H9 (cell line): ENCODE measurements around the gene CBLN3. TPM values are rescaled to one million over a fixed set of nuclear protein-coding genes. Genes with fewer than 3 reads are reported as not detected.

ENCODE experiments used
- DNase-seq: peaks from one replicate; pipeline ENCODE4 v3.0.0-alpha.2; 2017
- H2AFZ ChIP-seq: one replicate; pipeline ENCODE4 v1.6.1; 2013; ENCODE audit warnings: mild to moderate bottlenecking, low read length, control low read depth, moderate library complexity
- H2AK5ac ChIP-seq: 2 replicates; pipeline ENCODE4 v1.6.1; 2013; ENCODE audit warnings: low read length, control low read depth, mixed read lengths; ENCODE audit not compliant: insufficient read length
- H2BK120ac ChIP-seq: one replicate; pipeline ENCODE4 v1.6.1; 2013; ENCODE audit warnings: low read depth, mild to moderate bottlenecking, low read length, control low read depth, inconsistent platforms; ENCODE audit not compliant: poor library complexity, severe bottlenecking
- H2BK12ac ChIP-seq: 2 replicates; pipeline ENCODE4 v1.6.1; 2013; ENCODE audit warnings: low read length, control low read depth, mixed read lengths, low read depth; ENCODE audit not compliant: insufficient read length
- H2BK15ac ChIP-seq: 2 replicates; pipeline ENCODE4 v1.6.1; 2013; ENCODE audit warnings: low read depth, low read length, control low read depth
- H2BK20ac ChIP-seq: one replicate; pipeline ENCODE4 v1.6.1; 2013; ENCODE audit warnings: low read depth, mild to moderate bottlenecking, low read length, control low read depth, inconsistent platforms; ENCODE audit not compliant: poor library complexity, severe bottlenecking
- H2BK5ac ChIP-seq: 2 replicates; pipeline ENCODE4 v1.6.1; 2013; ENCODE audit warnings: low read length, control low read depth, mixed read lengths; ENCODE audit not compliant: insufficient read length
- H3K14ac ChIP-seq: 2 replicates; pipeline ENCODE4 v1.6.1; 2013; ENCODE audit warnings: low read length, control low read depth; ENCODE audit not compliant: insufficient read depth
- H3K18ac ChIP-seq: 2 replicates; pipeline ENCODE4 v1.6.1; 2013; ENCODE audit warnings: low read depth, mild to moderate bottlenecking, mixed read lengths, low read length, control low read depth; ENCODE audit not compliant: insufficient read length
- H3K23ac ChIP-seq: 2 replicates; pipeline ENCODE4 v1.6.1; 2013; ENCODE audit warnings: low read length, control low read depth, mixed read lengths, low read depth; ENCODE audit not compliant: insufficient read length
- H3K23me2 ChIP-seq: 2 replicates; pipeline ENCODE4 v1.6.1; 2013; ENCODE audit warnings: low read depth, mild to moderate bottlenecking, mixed read lengths, low read length, control low read depth; ENCODE audit not compliant: insufficient read length, poor library complexity, severe bottlenecking
- H3K27ac ChIP-seq: 2 replicates; pipeline ENCODE4 v1.5.1; 2013; ENCODE audit warnings: low read length, control low read depth, mixed read lengths, low read depth; ENCODE audit not compliant: insufficient read length
- H3K27me3 ChIP-seq: 2 replicates; pipeline ENCODE4 v1.6.1; 2013; ENCODE audit warnings: low read length, control low read depth, inconsistent platforms; ENCODE audit not compliant: insufficient read depth
- H3K4ac ChIP-seq: 2 replicates; pipeline ENCODE4 v1.6.1; 2013; ENCODE audit warnings: low read depth, mild to moderate bottlenecking, control low read depth, inconsistent platforms, low read length, moderate library complexity
- H3K4me1 ChIP-seq: 2 replicates; pipeline ENCODE4 v1.6.1; 2013; ENCODE audit warnings: low read length, control low read depth, inconsistent platforms; ENCODE audit not compliant: insufficient read depth
- H3K4me2 ChIP-seq: 2 replicates; pipeline ENCODE4 v1.6.1; 2013; ENCODE audit warnings: low read length, control low read depth, mixed read lengths; ENCODE audit not compliant: insufficient read length, insufficient read depth
- H3K56ac ChIP-seq: 2 replicates; pipeline ENCODE4 v1.6.1; 2013; ENCODE audit warnings: low read depth, mild to moderate bottlenecking, mixed read lengths, low read length, control low read depth; ENCODE audit not compliant: insufficient read length
- H3K79me1 ChIP-seq: 2 replicates; pipeline ENCODE4 v1.6.1; 2013; ENCODE audit warnings: low read depth, mild to moderate bottlenecking, moderate library complexity, low read length, control low read depth, inconsistent platforms; ENCODE audit not compliant: insufficient read depth, poor library complexity, severe bottlenecking
- H3K79me2 ChIP-seq: 2 replicates; pipeline ENCODE4 v1.6.1; 2013; ENCODE audit warnings: low read length, control low read depth, inconsistent platforms; ENCODE audit not compliant: insufficient read depth
- H3K9ac ChIP-seq: 2 replicates; pipeline ENCODE4 v1.6.1; 2013; ENCODE audit warnings: low read length, control low read depth, mixed read lengths; ENCODE audit not compliant: insufficient read length; ENCODE audit errors: extremely low read depth
- H3K9me3 ChIP-seq: one replicate; pipeline ENCODE4 v1.6.1; 2013; ENCODE audit warnings: low read depth, low read length, inconsistent platforms; ENCODE audit not compliant: control insufficient read depth
- H3T11ph ChIP-seq: one replicate; pipeline ENCODE4 v1.6.1; 2013; ENCODE audit warnings: mild to moderate bottlenecking, low read length, control low read depth, inconsistent platforms
- H4K20me1 ChIP-seq: one replicate; pipeline ENCODE4 v1.6.1; 2013; ENCODE audit not compliant: control insufficient read depth, insufficient read length, insufficient read depth
- H4K5ac ChIP-seq: 2 replicates; pipeline ENCODE4 v1.6.1; 2013; ENCODE audit warnings: low read depth, mild to moderate bottlenecking, mixed read lengths, low read length, control low read depth; ENCODE audit not compliant: insufficient read length
- H4K8ac ChIP-seq: replicated peaks from 2 replicates; pipeline ENCODE4 v1.6.1; 2013; ENCODE audit warnings: low read length, control low read depth, mixed read lengths, low read depth; ENCODE audit not compliant: insufficient read length
- H4K91ac ChIP-seq: 2 replicates; pipeline ENCODE4 v1.6.1; 2013; ENCODE audit warnings: low read depth, mild to moderate bottlenecking, moderate library complexity, mixed read lengths, low read length, control low read depth; ENCODE audit not compliant: insufficient read length
- H3K27ac Mint-ChIP-seq, 3 experiments: 2 replicates in 2 of 3; 3 replicates in 1 of 3; pipeline ENCODE4 v1.8.0; 2020 to 2021; ENCODE audit warnings: mixed read lengths in 3 of 3, mild to moderate bottlenecking in 1 of 3, moderate library complexity in 1 of 3
- H3K27me3 Mint-ChIP-seq: 2 replicates; pipeline ENCODE4 v1.8.0; 2021; ENCODE audit warnings: low read depth, mild to moderate bottlenecking, moderate library complexity, mixed read lengths
- H3K36me3 Mint-ChIP-seq, 3 experiments: 2 replicates in 2 of 3; 3 replicates in 1 of 3; pipeline ENCODE4 v1.8.0; 2020 to 2021; ENCODE audit warnings: low read depth in 3 of 3, mixed read lengths in 3 of 3; ENCODE audit not compliant: insufficient read depth in 1 of 3
- H3K4me1 Mint-ChIP-seq, 2 experiments: 2 replicates each; pipeline ENCODE4 v1.8.0; 2020; ENCODE audit warnings: mixed read lengths in 2 of 2
- H3K4me3 Mint-ChIP-seq, 2 experiments: 2 replicates in 1 of 2; 3 replicates in 1 of 2; pipeline ENCODE4 v1.8.0; 2020 to 2021; ENCODE audit warnings: mild to moderate bottlenecking in 2 of 2, mixed read lengths in 2 of 2, moderate library complexity in 1 of 2
- H3K9me3 Mint-ChIP-seq, 2 experiments: 2 replicates in 1 of 2; 3 replicates in 1 of 2; pipeline ENCODE4 v1.8.0; 2020; ENCODE audit warnings: mild to moderate bottlenecking in 2 of 2, mixed read lengths in 2 of 2, moderate library complexity in 1 of 2
- WGBS: extraction: QIAGEN DNeasy Blood & Tissue Kit; methylation state at CpG from one replicate; pipeline ENCODE4 v1.1.7; 2013; ENCODE audit warnings: missing lambda C conversion rate, low lambda C conversion rate, mixed read lengths; ENCODE audit not compliant: insufficient read length; ENCODE audit errors: extremely low coverage; 5-methylcytosine and 5-hydroxymethylcytosine counted together
- total RNA-seq: library from RNA; stranded (reverse); gene quantifications from 2 replicates; pipeline ENCODE4 v1.2.1, GENCODE V29; 2021
- TF ChIP-seq, protein P1 (sequence below): fragments of 200-600 bp; sonication (generic); conservative IDR thresholded peaks from 3 replicates; pipeline ENCODE4 v1.8.0; 2021; ENCODE audit warnings: antibody characterized with exemption, mild to moderate bottlenecking

The CBLN3 gene
- total RNA-seq, 1 experiment from 2014 or later, result 0.39 TPM

- Histone ChIP-seq H3K9ac (no peak overlapping the region), H3K27me3 (no peaks in the 10 kb centered on the region; the same call in 1 of the 2 replicates), H3K4ac (no peak overlapping the region), H3K23ac (no peak overlapping the region), H2AFZ (no peak overlapping the region), H2BK20ac (no peak overlapping the region), H2BK15ac (no peak overlapping the region), H3K4me1 (no peaks in the 10 kb centered on the region), H2AK5ac (no peak overlapping the region), H2BK120ac (no peak overlapping the region), H3K56ac (no peak overlapping the region), H4K5ac (no peak overlapping the region), H4K91ac (no peak overlapping the region), H3K9me3 (no peaks in the 10 kb centered on the region), H3K27ac (no peak overlapping the region), H3K18ac (no peak overlapping the region), H3K79me1 (no peaks in the 10 kb centered on the region), H2BK12ac (no peak overlapping the region), H3K79me2 (no peaks in the 10 kb centered on the region), H3K23me2 (no peaks in the 10 kb centered on the region), H3K4me2 (no peak overlapping the region), H4K20me1 (no peaks in the 10 kb centered on the region), H2BK5ac (no peak overlapping the region), H4K8ac (no peak overlapping the region), H3T11ph (no peak overlapping the region), H3K14ac (no peak overlapping the region)
- no peaks in the 10 kb centered on the region for H3K9me3 Mint-ChIP-seq
- H3K4me3 Mint-ChIP-seq, result no peak overlapping the region
- TF ChIP-seq, protein P1, sequence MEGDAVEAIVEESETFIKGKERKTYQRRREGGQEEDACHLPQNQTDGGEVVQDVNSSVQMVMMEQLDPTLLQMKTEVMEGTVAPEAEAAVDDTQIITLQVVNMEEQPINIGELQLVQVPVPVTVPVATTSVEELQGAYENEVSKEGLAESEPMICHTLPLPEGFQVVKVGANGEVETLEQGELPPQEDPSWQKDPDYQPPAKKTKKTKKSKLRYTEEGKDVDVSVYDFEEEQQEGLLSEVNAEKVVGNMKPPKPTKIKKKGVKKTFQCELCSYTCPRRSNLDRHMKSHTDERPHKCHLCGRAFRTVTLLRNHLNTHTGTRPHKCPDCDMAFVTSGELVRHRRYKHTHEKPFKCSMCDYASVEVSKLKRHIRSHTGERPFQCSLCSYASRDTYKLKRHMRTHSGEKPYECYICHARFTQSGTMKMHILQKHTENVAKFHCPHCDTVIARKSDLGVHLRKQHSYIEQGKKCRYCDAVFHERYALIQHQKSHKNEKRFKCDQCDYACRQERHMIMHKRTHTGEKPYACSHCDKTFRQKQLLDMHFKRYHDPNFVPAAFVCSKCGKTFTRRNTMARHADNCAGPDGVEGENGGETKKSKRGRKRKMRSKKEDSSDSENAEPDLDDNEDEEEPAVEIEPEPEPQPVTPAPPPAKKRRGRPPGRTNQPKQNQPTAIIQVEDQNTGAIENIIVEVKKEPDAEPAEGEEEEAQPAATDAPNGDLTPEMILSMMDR, result no peak
- H3K27ac Mint-ChIP-seq, result no peak overlapping the region; a peak in 2 of 7 replicates
- DNase-seq, result no peak
- H3K27me3 Mint-ChIP-seq, result peaks cover 14% of the 10 kb centered on the region
- WGBS, result no CpG with 5 or more reads among the region's 15 CpGs
- H3K36me3 Mint-ChIP-seq, result peaks cover 15 to 33% (median 24%) of the 10 kb centered on the region in 3 experiments; a peak in 6 of 7 replicates
- H3K4me1 Mint-ChIP-seq, result peaks cover 2 to 3% of the 10 kb centered on the region in 2 experiments; a peak in 1 of 4 replicates
Measured at GRCh38 chr14:24414732-24415420, 14.6 kb downstream of the CBLN3 start.
